Stomach (tissue), 4 donors: Measurements from ENCODE around the gene WFIKKN2.
A peak's percentile ranks its signal among the peaks of the same experiment; 100 is the strongest.

Experiments used
- EP300 ChIP-seq: sonication (generic); formaldehyde crosslinking; IDR thresholded peaks from one replicate; pipeline ENCODE4 v1.6.1; 2017; ENCODE audit warnings: antibody characterized with exemption
- POLR2A ChIP-seq, 4 donors: fragments of 450-650 bp; IDR thresholded peaks; one replicate each; pipeline ENCODE4 v1.6.1; 2016; ENCODE audit warnings: antibody characterized with exemption in 4 of 4, control low read depth in 2 of 4, mild to moderate bottlenecking in 1 of 4, moderate library complexity in 1 of 4
- POLR2AphosphoS5 ChIP-seq, 3 donors: sonication (generic); formaldehyde crosslinking; IDR thresholded peaks; one replicate each; pipeline ENCODE4 v1.6.1; 2016; ENCODE audit warnings: antibody characterized with exemption in 3 of 3
- TF ChIP-seq, protein P1 (sequence below), 7 experiments: fragments of 450-650 bp in 4 of 7; fragments of 200-600 bp in 3 of 7; sonication (generic) in 3 of 7; IDR thresholded peaks; one replicate each; pipeline ENCODE4 v1.5.1; 2016 to 2019; ENCODE audit warnings: antibody characterized with exemption in 7 of 7, control low read depth in 2 of 7, mild to moderate bottlenecking in 1 of 7

DNA sequence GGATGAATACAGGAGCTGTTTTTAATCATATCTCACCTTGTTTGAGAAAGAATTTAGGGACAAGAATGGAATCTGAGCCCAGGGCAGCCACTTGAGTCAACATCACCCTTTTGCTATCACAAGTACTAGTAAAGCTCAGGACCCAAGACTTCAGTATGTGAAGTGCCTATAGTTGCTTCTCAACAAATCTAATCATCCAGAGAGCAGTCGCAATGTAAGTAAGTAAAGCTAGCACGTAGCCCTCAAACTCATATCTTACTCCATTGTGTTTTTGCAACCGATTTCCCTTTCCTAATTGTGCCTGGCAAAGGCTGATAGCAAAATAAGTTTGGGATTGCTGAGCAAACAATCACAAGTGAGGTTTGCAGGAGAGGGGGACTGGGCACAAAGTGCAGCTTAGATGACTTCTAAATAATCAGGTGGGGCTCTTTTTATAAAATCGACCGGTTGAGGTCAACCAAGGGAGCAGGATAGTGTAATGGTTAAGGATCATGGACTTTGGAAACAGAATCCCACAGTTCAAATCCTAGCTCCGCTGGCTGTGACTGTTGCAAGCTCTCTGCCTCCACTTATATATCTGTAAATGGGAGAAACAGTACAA, 17.7 kb downstream of the WFIKKN2 start:
- TF ChIP-seq, protein P1, sequence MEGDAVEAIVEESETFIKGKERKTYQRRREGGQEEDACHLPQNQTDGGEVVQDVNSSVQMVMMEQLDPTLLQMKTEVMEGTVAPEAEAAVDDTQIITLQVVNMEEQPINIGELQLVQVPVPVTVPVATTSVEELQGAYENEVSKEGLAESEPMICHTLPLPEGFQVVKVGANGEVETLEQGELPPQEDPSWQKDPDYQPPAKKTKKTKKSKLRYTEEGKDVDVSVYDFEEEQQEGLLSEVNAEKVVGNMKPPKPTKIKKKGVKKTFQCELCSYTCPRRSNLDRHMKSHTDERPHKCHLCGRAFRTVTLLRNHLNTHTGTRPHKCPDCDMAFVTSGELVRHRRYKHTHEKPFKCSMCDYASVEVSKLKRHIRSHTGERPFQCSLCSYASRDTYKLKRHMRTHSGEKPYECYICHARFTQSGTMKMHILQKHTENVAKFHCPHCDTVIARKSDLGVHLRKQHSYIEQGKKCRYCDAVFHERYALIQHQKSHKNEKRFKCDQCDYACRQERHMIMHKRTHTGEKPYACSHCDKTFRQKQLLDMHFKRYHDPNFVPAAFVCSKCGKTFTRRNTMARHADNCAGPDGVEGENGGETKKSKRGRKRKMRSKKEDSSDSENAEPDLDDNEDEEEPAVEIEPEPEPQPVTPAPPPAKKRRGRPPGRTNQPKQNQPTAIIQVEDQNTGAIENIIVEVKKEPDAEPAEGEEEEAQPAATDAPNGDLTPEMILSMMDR (IDR thresholded peaks at IDR 0.05): no peak
- peak in 1 of 3 donors; percentile 21 for TF ChIP-seq POLR2AphosphoS5 (IDR thresholded peaks at IDR 0.05)
- TF ChIP-seq EP300: no peak
- TF ChIP-seq POLR2A (IDR thresholded peaks at IDR 0.05): no peak
